NB4 (cell line): ENCODE measurements around the gene RFXANK.

ENCODE experiments used
- DNase-seq: peaks from one replicate; pipeline ENCODE4 v3.0.0; 2010; ENCODE audit warnings: low read depth
- H3K4me3 ChIP-seq: one replicate; pipeline ENCODE4 v1.5.1; 2011; ENCODE audit warnings: mild to moderate bottlenecking, low read depth, low read length, moderate library complexity
- CTCF ChIP-seq: IDR thresholded peaks from one replicate; pipeline ENCODE4 v1.5.1; 2012; ENCODE audit warnings: low read depth, low read length
- MAX ChIP-seq: IDR thresholded peaks from 2 replicates; pipeline ENCODE4 v1.6.1; 2011; ENCODE audit warnings: low read depth, low read length
- MYC ChIP-seq: IDR thresholded peaks from 2 replicates; pipeline ENCODE4 v1.6.1; 2011; ENCODE audit warnings: low read depth, low read length
- POLR2A ChIP-seq: IDR thresholded peaks from 2 replicates; pipeline ENCODE4 v1.6.1; 2011; ENCODE audit warnings: mild to moderate bottlenecking; ENCODE audit not compliant: insufficient read length; ENCODE audit errors: extremely low read depth

RFXANK gene

GRCh38 chr19:19226663-19227062, 34.6 kb downstream of the RFXANK start:
- H3K4me3 ChIP-seq = no peak overlapping the region
- DNase-seq = no peak
- TF ChIP-seq MAX (no peak), POLR2A (no peak), CTCF (no peak), MYC (no peak)

DNA sequence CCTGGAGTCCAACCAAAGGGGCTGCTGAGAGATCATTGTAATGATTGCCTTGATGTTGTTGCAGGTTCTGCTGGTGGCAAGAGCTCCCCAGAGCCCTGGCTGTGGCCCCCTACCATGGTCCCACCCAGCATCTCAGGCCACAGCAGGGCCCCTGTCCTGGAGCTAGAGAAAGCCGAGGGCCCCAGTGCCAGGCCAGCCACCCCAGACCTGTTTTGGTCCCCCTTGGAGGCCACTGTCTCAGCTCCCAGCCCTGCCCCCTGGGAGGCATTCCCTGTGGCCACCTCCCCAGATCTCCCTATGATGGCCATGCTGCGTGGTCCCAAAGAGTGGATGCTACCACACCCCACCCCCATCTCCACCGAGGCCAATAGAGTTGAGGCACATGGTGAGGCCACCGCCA, 35.2 kb downstream of the RFXANK start:
- no peak for TF ChIP-seq MYC
- no peak for TF ChIP-seq CTCF
- no peak for TF ChIP-seq POLR2A
- TF ChIP-seq MAX = no peak
- H3K4me3 ChIP-seq = no peak overlapping the region
- no peak for DNase-seq

DNA sequence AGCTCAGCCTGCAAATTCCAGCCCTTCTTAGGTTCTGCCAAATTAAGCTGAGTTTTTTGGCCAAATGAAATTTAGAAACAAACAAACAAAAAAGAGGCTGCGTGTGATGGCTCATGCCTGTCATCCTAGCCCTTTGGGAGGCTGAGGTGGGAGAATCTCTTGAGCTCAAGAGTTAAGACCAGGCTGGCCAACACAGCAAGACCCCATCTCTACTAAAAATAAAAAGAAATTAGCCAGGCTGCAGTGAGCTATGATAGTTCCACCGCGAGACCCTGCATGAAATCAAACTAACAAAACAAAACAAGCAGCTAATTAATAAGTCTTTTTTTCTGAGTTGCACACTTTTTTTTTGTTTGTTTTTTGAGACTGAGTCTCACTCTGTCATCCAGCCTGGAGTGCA, 37.6 kb downstream of the RFXANK start:
- TF ChIP-seq MAX (no peak), MYC (no peak), CTCF (no peak), POLR2A (no peak)
- H3K4me3 ChIP-seq = no peak overlapping the region
- no peak for DNase-seq

DNA sequence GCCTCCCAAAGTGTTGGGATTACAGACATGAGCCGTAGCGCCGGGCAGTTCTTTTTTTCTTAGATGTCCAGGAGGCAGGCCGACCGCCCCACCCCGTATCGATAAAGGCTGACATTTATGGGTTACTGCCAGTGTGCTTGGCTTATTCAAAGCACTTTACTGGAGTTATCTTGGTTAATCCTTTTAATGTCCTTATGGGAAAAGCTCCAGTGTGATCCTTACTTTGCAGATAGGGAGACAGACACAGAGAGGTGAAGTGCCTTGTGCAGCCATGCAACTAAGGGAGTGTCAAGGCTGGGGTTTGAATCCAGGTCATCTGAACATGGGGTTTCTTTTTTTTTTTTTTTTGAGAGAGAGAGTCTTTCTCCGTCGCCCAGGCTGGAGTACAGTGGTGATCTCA, 38.9 kb downstream of the RFXANK start:
- DNase-seq = no peak
- TF ChIP-seq POLR2A (no peak), MAX (no peak), CTCF (no peak), MYC (no peak)
- no peak overlapping the region for H3K4me3 ChIP-seq

- H3K4me3 ChIP-seq = no peak overlapping the region
- TF ChIP-seq POLR2A (no peak), MYC (no peak), CTCF (no peak), MAX (no peak)
- no peak for DNase-seq
Measured at GRCh38 chr19:19232261-19232721, 40.2 kb downstream of the RFXANK start.

DNA sequence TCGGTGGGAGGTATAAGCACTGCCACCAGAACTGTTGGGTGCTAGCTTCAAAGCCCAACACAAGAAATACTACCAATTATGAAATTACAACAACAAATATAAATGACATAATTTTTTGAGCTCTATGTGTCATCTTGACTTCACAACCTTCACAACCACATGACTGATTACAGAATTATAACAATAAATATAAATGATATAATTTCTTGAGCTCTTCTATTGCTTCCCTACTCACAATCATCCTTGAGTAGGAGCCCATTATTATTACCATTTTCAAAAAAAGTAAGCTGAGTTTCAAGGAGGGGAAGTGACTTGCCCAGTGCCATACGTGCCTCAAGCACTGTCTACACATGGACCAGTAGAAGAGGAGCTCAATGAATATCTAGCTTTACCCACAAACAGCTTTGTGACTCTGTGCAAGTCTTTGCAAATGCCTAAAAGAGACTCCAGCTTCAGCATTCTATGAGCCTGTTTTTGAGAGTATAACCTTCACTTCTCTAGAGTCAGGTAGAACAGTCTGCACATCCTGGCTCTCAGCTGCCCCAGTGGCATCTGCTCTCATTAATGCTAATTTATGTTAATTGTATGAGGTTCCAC, 42.3 kb downstream of the RFXANK start:
- H3K4me3 ChIP-seq = no peak overlapping the region
- TF ChIP-seq MAX (no peak), CTCF (no peak), POLR2A (no peak), MYC (no peak)
- no peak for DNase-seq
